SK-N-SH treated with all-trans-retinoic acid at 6 μM for 48 hours (cell line): ENCODE measurements around the gene KRT74.

Experiments used
- ATAC-seq: fragments of 200-7000 bp; cut with Tn5 transposase; 3 replicates; pipeline ENCODE4 v1.9.1; 2020; ENCODE audit warnings: mild to moderate bottlenecking, moderate library complexity
- CREB5 ChIP-seq: fragments of 250-450 bp; sonication (Bioruptor Pico); IDR thresholded peaks from 2 replicates; pipeline ENCODE4 v1.5.1; 2020; ENCODE audit warnings: low read depth, mild to moderate bottlenecking, moderate library complexity
- CSRNP3 ChIP-seq: fragments of 250-450 bp; sonication (Bioruptor Pico); IDR thresholded peaks from 2 replicates; pipeline ENCODE4 v1.5.1; 2021; ENCODE audit warnings: mild to moderate bottlenecking, moderate library complexity
- ESRRG ChIP-seq: fragments of 250-450 bp; sonication (Bioruptor Pico); IDR thresholded peaks from 2 replicates; pipeline ENCODE4 v1.6.1; 2021; ENCODE audit warnings: mild to moderate bottlenecking
- GLIS3 ChIP-seq: fragments of 250-450 bp; sonication (Bioruptor Pico); IDR thresholded peaks from 2 replicates; pipeline ENCODE4 v1.5.0; 2020; ENCODE audit warnings: mild to moderate bottlenecking, moderate library complexity
- ISL1 ChIP-seq: fragments of 250-450 bp; sonication (Bioruptor Pico); IDR thresholded peaks from 2 replicates; pipeline ENCODE4 v2.1.2; 2022; ENCODE audit warnings: mild to moderate bottlenecking, moderate library complexity
- OSR1 ChIP-seq: fragments of 250-450 bp; sonication (Bioruptor Pico); IDR thresholded peaks from 2 replicates; pipeline ENCODE4 v1.8.0; 2022; ENCODE audit warnings: moderate library complexity, mild to moderate bottlenecking, inconsistent platforms
- POU6F1 ChIP-seq: fragments of 250-450 bp; sonication (Bioruptor Pico); IDR thresholded peaks from 2 replicates; pipeline ENCODE4 v1.8.0; 2021; ENCODE audit warnings: low read depth, mild to moderate bottlenecking, moderate library complexity, borderline replicate concordance
- PPARA ChIP-seq: fragments of 250-450 bp; sonication (Bioruptor Pico); IDR thresholded peaks from 2 replicates; pipeline ENCODE4 v1.5.0; 2020; ENCODE audit warnings: mild to moderate bottlenecking, borderline replicate concordance
- RARB ChIP-seq: fragments of 250-450 bp; sonication (Bioruptor Pico); IDR thresholded peaks from 2 replicates; pipeline ENCODE4 v1.8.0; 2021; ENCODE audit warnings: mild to moderate bottlenecking, moderate library complexity
- SNAI2 ChIP-seq: fragments of 250-450 bp; sonication (Bioruptor Pico); IDR thresholded peaks from 2 replicates; pipeline ENCODE4 v1.5.0; 2020; ENCODE audit warnings: mild to moderate bottlenecking, moderate library complexity
- TCF4 ChIP-seq: fragments of 250-450 bp; sonication (Bioruptor Pico); IDR thresholded peaks from 2 replicates; pipeline ENCODE4 v1.8.0; 2021; ENCODE audit warnings: mild to moderate bottlenecking, moderate library complexity, borderline replicate concordance
- TOX ChIP-seq: fragments of 250-450 bp; sonication (Bioruptor Pico); IDR thresholded peaks from 2 replicates; pipeline ENCODE4 v1.8.0; 2021; ENCODE audit warnings: mild to moderate bottlenecking, moderate library complexity, borderline replicate concordance
- TSHZ2 ChIP-seq: fragments of 250-450 bp; sonication (Bioruptor Pico); IDR thresholded peaks from 2 replicates; pipeline ENCODE4 v1.5.0; 2020; ENCODE audit warnings: mild to moderate bottlenecking, moderate library complexity
- ZC3H10 ChIP-seq: fragments of 250-450 bp; sonication (Bioruptor Pico); IDR thresholded peaks from 2 replicates; pipeline ENCODE4 v1.5.1; 2021; ENCODE audit warnings: mild to moderate bottlenecking, moderate library complexity
- ZFP3 ChIP-seq: fragments of 250-450 bp; sonication (Bioruptor Pico); IDR thresholded peaks from 2 replicates; pipeline ENCODE4 v1.5.0; 2020; ENCODE audit warnings: mild to moderate bottlenecking, moderate library complexity
- ZFP30 ChIP-seq: fragments of 450-650 bp; formaldehyde crosslinking; IDR thresholded peaks from 2 replicates; pipeline ENCODE4 v1.5.0; 2022; ENCODE audit warnings: mild to moderate bottlenecking, moderate library complexity
- ZNF565 ChIP-seq: fragments of 450-650 bp; formaldehyde crosslinking; conservative IDR thresholded peaks from 2 replicates; pipeline ENCODE4 v1.5.0; 2020; ENCODE audit warnings: low read depth, mild to moderate bottlenecking, moderate library complexity
- ZNF70 ChIP-seq: fragments of 450-650 bp; formaldehyde crosslinking; IDR thresholded peaks from 2 replicates; pipeline ENCODE4 v1.5.0; 2020; ENCODE audit warnings: mild to moderate bottlenecking, moderate library complexity
- ZNF8 ChIP-seq: fragments of 450-650 bp; formaldehyde crosslinking; IDR thresholded peaks from 2 replicates; pipeline ENCODE4 v1.5.0; 2020; ENCODE audit warnings: mild to moderate bottlenecking, moderate library complexity

KRT74 gene

GRCh38 chr12:52603314-52603713 lies 29.7 kb upstream of the KRT74 start:
- ATAC-seq = no peak
- no peak for TF ChIP-seq ZNF8 (CRISPR knock-in tag)
- TF ChIP-seq ZNF70 = no peak
- no peak for TF ChIP-seq POU6F1 (CRISPR knock-in tag)
- TF ChIP-seq TCF4 (CRISPR knock-in tag) = no peak
- no peak for TF ChIP-seq ZNF565 (CRISPR knock-in tag)
- TF ChIP-seq ZC3H10 (CRISPR knock-in tag) = no peak
- TF ChIP-seq SNAI2 = no peak
- TF ChIP-seq PPARA (CRISPR knock-in tag) = no peak
- no peak for TF ChIP-seq CREB5 (CRISPR knock-in tag)
- TF ChIP-seq TOX (CRISPR knock-in tag) = no peak
- TF ChIP-seq ZFP3 (CRISPR knock-in tag) = no peak

GRCh38 chr12:52602552-52602951 lies 28.9 kb upstream of the KRT74 start:
- no peak for ATAC-seq
- no peak for TF ChIP-seq TSHZ2
- no peak for TF ChIP-seq ZNF8 (CRISPR knock-in tag)
- no peak for TF ChIP-seq PPARA (CRISPR knock-in tag)
- no peak for TF ChIP-seq CREB5 (CRISPR knock-in tag)
- TF ChIP-seq CSRNP3 = no peak
- no peak for TF ChIP-seq TCF4 (CRISPR knock-in tag)
- TF ChIP-seq GLIS3 (CRISPR knock-in tag) = no peak
- no peak for TF ChIP-seq RARB (CRISPR knock-in tag)
- TF ChIP-seq OSR1 (CRISPR knock-in tag) = no peak
- TF ChIP-seq POU6F1 (CRISPR knock-in tag) = no peak

- ATAC-seq = no peak
- TF ChIP-seq GLIS3 (CRISPR knock-in tag) (no peak), ZNF565 (CRISPR knock-in tag) (no peak), ZFP30 (no peak), ESRRG (CRISPR knock-in tag) (no peak), ISL1 (CRISPR knock-in tag) (no peak), ZC3H10 (CRISPR knock-in tag) (no peak), SNAI2 (no peak), PPARA (CRISPR knock-in tag) (no peak), CSRNP3 (no peak)
Observed at GRCh38 chr12:52601671-52602070, 28.0 kb upstream of the KRT74 start.
